GM19351 (cell line): Measurements from ENCODE around the gene KISS1R.

Experiments used
- ATAC-seq: cut with Tn5 transposase; IDR thresholded peaks from one replicate; pipeline ENCODE4 v1.9.1; 2021; ENCODE audit warnings: mild to moderate bottlenecking, moderate library complexity; ENCODE audit not compliant: unreplicated experiment

The KISS1R gene

DNA sequence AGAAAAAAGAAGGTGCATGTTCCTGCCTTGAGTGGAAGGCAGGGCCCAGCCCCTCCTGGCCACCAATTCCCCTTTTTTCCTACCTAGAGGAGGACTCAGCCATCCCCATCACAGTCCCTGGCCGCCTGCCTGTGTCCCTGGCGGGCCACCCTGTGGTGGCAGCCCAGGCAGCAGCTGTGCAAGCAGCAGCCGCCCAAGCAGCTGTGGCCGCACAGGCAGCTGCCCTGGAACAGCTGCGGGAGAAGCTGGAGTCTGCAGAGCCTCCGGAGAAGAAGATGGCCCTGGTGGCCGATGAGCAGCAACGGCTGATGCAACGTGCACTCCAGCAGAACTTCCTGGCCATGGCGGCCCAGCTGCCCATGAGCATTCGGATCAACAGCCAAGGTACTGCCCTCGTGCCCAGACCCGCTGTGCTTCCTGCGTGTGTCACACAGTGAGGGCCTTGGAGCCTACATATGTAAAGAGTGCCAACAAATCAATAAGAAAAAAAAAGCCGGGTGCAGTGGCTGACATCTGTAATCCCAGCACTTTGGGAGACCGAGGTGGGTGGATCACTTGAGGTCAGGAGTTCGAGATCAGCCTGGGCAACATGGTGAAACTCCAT lies 49.5 kb downstream of the KISS1R start:
- ATAC-seq: no peak
